Measurements from ENCODE around the gene FILIP1.

The FILIP1 gene

DNA sequence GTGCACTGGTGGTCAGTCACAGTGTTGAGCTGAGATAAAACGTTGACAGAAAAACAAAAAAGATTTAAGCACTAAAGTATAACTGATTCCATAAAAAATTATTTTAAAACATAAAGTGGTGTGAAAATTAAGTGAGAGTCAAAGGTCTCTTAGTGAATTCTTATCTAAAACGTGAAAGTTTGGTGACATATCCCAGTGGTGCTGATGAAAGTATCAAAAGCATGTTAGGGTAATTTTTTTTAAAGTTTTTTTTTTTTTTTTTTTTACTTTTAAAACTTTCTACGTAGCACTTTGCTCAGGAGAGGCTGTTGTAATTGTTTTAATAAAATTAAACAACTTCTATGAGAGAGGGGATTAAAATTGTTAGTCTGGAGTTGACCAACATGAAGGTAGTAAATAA is 143.4 kb downstream of the FILIP1 start:
- Histone ChIP-seq H3K9ac (no peak overlapping the region), H3K27me3 (no peaks in the 10 kb centered on the region), H3K4me3 (no peak overlapping the region), H3K27ac (no peak overlapping the region), H3K9me3 (no peaks in the 10 kb centered on the region), H3K4me1 (no peaks in the 10 kb centered on the region), H4K20me1 (no peaks in the 10 kb centered on the region), H3K4me2 (no peak overlapping the region), H3K36me3 (no peaks in the 10 kb centered on the region)
- no peak for TF ChIP-seq Cebpa-rat (IDR thresholded peaks at IDR 0.05)

- Histone ChIP-seq H4K20me1 (no peaks in the 10 kb centered on the region), H3K27me3 (no peaks in the 10 kb centered on the region), H3K4me1 (peaks cover 5% of the 10 kb centered on the region), H3K27ac (no peak overlapping the region), H3K9me3 (no peaks in the 10 kb centered on the region), H3K36me3 (no peaks in the 10 kb centered on the region), H3K9ac (no peak overlapping the region), H3K4me2 (no peak overlapping the region), H3K4me3 (no peak overlapping the region)
- no peak for TF ChIP-seq Cebpa-rat (IDR thresholded peaks at IDR 0.05)
These were observed 144.2 kb downstream of the FILIP1 start for GRCh38 chr6:75349262-75349984.

DNA sequence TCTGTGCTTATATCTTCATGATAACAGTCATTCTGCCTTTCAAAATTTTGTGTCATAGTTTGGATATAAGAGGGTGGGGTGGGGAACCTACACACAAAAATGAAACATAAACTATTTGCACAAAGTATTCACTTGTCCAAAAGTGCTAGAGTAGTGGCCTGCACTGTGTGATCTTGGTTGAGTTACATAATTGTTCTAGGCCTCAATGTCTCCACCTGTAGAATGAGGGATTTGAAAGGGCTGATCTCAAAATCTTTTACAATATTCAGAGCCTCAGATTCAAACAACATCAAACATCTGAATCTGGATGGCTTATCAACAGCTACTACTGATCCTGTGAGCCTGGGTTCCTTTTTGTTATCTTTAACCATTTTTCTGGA is 144.7 kb downstream of the FILIP1 start:
- no peak for TF ChIP-seq Cebpa-rat (IDR thresholded peaks at IDR 0.05)

DNA sequence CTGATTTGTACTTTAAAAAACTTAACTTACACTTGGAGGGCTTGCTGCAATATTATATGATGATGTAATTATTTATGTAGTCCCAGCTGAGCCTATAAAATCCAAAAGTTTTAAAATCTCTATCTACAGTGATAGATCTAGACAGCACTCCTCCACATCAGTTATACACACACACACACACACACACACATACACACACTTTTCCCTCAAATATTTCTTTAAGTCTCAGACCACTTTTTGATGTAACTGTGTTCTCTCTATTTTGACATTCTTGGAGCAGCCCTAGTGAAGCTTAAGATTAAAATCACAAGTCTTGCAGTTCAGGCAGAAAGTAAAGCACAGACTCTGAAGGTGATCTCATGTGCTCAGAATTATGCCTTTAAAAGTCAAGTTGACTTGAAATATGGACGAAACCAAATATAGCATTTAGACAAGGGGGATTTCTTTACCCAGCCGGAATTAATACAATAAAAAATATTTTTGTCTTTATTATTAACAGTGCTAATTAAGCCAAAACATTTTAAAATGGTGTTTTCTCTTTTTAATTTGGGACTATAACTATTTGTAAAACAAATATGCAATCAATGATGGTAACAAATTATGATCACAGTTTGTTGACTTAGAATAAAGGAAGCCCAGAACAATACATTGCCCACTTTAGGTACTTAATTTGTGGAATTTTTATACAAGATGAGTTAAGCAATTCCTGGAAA is 145.5 kb downstream of the FILIP1 start:
- H3K36me3 ChIP-seq: no peaks in the 10 kb centered on the region
- no peaks in the 10 kb centered on the region for H3K9me3 ChIP-seq
- TF ChIP-seq Cebpa-rat (IDR thresholded peaks at IDR 0.05): no peak
- H3K4me3 ChIP-seq: no peak overlapping the region
- no peaks in the 10 kb centered on the region for H4K20me1 ChIP-seq
- H3K4me2 ChIP-seq: no peak overlapping the region
- H3K27ac ChIP-seq: no peak overlapping the region
- peaks cover 9% of the 10 kb centered on the region for H3K4me1 ChIP-seq
- H3K27me3 ChIP-seq: no peaks in the 10 kb centered on the region
- H3K9ac ChIP-seq: no peak overlapping the region

More for the DNA sequence above, 144.7 kb downstream of the FILIP1 start:
- Histone ChIP-seq H3K4me1 (peaks cover 9% of the 10 kb centered on the region), H3K9ac (no peak overlapping the region), H3K4me2 (no peak overlapping the region), H3K27me3 (no peaks in the 10 kb centered on the region), H3K4me3 (no peak overlapping the region), H3K9me3 (no peaks in the 10 kb centered on the region), H3K36me3 (no peaks in the 10 kb centered on the region), H4K20me1 (no peaks in the 10 kb centered on the region), H3K27ac (no peak overlapping the region)

GRCh38 chr6:75345413-75345812 is 148.2 kb downstream of the FILIP1 start:
- Histone ChIP-seq H3K27ac (no peak overlapping the region), H3K4me2 (no peak overlapping the region), H3K9me3 (no peaks in the 10 kb centered on the region), H3K4me3 (no peak overlapping the region), H3K27me3 (no peaks in the 10 kb centered on the region), H3K36me3 (no peaks in the 10 kb centered on the region), H3K4me1 (peaks cover 9% of the 10 kb centered on the region), H4K20me1 (no peaks in the 10 kb centered on the region), H3K9ac (no peak overlapping the region)
- TF ChIP-seq Cebpa-rat (IDR thresholded peaks at IDR 0.05): no peak

DNA sequence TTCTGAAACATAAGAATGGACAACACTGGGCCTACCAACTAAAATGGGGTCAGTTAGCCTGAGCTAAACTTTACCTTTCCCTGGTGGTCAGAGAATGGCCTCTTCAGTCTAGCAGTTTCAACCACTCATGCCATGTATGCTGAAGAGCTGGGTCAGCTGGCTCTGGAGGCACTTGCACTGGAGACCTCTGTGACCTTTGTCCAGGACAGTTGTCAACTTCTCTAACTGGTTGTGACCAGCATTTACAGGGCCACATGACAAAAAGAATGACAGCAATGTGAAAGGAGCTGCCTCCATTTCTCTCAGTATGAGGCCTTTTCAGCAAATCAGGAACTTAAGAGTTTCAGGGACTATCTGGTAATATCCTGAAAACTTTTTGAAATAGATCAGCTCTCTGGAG is 149.1 kb downstream of the FILIP1 start:
- no peak overlapping the region for H3K9ac ChIP-seq
- no peaks in the 10 kb centered on the region for H3K36me3 ChIP-seq
- H3K27ac ChIP-seq: no peak overlapping the region
- H3K27me3 ChIP-seq: no peaks in the 10 kb centered on the region
- no peak overlapping the region for H3K4me3 ChIP-seq
- H4K20me1 ChIP-seq: no peaks in the 10 kb centered on the region
- TF ChIP-seq Cebpa-rat (IDR thresholded peaks at IDR 0.05): no peak
- H3K4me2 ChIP-seq: no peak overlapping the region
- H3K4me1 ChIP-seq: peaks cover 9% of the 10 kb centered on the region
- H3K9me3 ChIP-seq: no peaks in the 10 kb centered on the region

GRCh38 chr6:75344021-75344420 is 149.6 kb downstream of the FILIP1 start:
- no peak for TF ChIP-seq Cebpa-rat (IDR thresholded peaks at IDR 0.05)
- Histone ChIP-seq H3K9ac (no peak overlapping the region), H3K4me3 (no peak overlapping the region), H3K27me3 (no peaks in the 10 kb centered on the region), H3K36me3 (no peaks in the 10 kb centered on the region), H3K4me1 (peaks cover 9% of the 10 kb centered on the region), H3K4me2 (no peak overlapping the region), H3K27ac (no peak overlapping the region), H3K9me3 (no peaks in the 10 kb centered on the region), H4K20me1 (no peaks in the 10 kb centered on the region)

DNA sequence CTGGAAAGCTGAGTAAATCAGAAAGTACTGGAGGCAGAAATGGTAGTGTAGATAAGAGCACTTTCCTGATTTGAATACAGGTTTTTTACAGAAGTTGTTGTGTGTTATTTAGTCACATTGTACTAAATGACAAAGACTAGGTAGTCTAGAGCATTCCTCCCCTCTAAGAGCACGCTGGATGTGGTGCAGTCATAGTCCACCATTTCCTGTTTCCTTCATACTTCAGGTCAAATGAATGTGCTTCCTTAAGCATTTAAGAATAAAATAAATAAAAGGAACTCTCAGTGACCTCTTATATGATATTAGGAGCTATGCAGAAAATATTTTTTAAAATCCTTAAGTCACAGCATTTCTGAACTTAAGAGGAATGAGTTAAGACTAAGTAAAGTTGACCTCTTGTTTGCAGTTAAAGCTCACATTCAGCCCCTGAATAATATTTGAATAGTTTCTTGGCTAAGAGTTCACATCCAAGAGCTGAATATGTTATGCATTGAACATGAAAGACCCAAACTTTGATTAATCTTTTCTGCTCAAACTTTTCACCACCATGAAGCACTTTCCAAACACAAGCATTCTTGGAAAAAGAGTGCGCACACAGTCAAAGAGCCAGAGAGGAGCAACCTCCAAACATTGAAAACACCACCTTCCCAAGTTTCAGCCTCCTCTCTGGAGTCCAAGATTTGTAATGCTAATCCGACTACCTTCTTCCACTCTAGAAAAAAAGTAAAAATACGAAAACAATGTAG is 155.6 kb downstream of the FILIP1 start:
- TF ChIP-seq Cebpa-rat (IDR thresholded peaks at IDR 0.05): no peak
- H3K9ac ChIP-seq: no peak overlapping the region
- no peak overlapping the region for H3K27ac ChIP-seq
- no peak overlapping the region for H3K4me3 ChIP-seq
- no peaks in the 10 kb centered on the region for H3K36me3 ChIP-seq
- no peaks in the 10 kb centered on the region for H3K27me3 ChIP-seq
- H3K9me3 ChIP-seq: no peaks in the 10 kb centered on the region
- no peak overlapping the region for H3K4me2 ChIP-seq
- no peaks in the 10 kb centered on the region for H4K20me1 ChIP-seq
- H3K4me1 ChIP-seq: no peaks in the 10 kb centered on the region

GRCh38 chr6:75334266-75335040 is 159.1 kb downstream of the FILIP1 start:
- H3K36me3 ChIP-seq: no peaks in the 10 kb centered on the region
- no peak overlapping the region for H3K27ac ChIP-seq
- H3K9ac ChIP-seq: no peak overlapping the region
- no peaks in the 10 kb centered on the region for H3K4me1 ChIP-seq
- H4K20me1 ChIP-seq: no peaks in the 10 kb centered on the region
- no peak overlapping the region for H3K4me2 ChIP-seq
- no peaks in the 10 kb centered on the region for H3K27me3 ChIP-seq
- no peaks in the 10 kb centered on the region for H3K9me3 ChIP-seq
- no peak overlapping the region for H3K4me3 ChIP-seq
- TF ChIP-seq Cebpa-rat (IDR thresholded peaks at IDR 0.05): no peak
